GM21367 (cell line): ENCODE data around the gene MICALL2.

Source experiments
- ATAC-seq: cut with Tn5 transposase; IDR thresholded peaks from one replicate; pipeline ENCODE4 v1.9.1; 2021; ENCODE audit not compliant: unreplicated experiment

MICALL2 gene

GRCh38 chr7:1458683-1459511, at the start of gene MICALL2:
MICALL2 (minus strand) TSS chr7:1459470; CDS start chr7:1459326, 144 bp downstream.
- peak; percentile 9 for ATAC-seq

- no peak for ATAC-seq
These were observed 49.0 kb upstream of the MICALL2 start for GRCh38 chr7:1508277-1508758.

GRCh38 chr7:1505731-1506550, 46.7 kb upstream of the MICALL2 start:
- ATAC-seq = no peak

GRCh38 chr7:1503816-1504775, 44.8 kb upstream of the MICALL2 start, which contains the start of gene INTS1:
INTS1 (minus strand) TSS chr7:1504389; CDS start chr7:1503960, 429 bp downstream.
- ATAC-seq = peak; percentile 77

GRCh38 chr7:1503390-1503789, 44.1 kb upstream of the MICALL2 start:
- ATAC-seq = no peak

GRCh38 chr7:1502845-1503244, 43.6 kb upstream of the MICALL2 start:
- no peak for ATAC-seq

GRCh38 chr7:1501487-1502270, 42.4 kb upstream of the MICALL2 start:
- ATAC-seq = no peak

GRCh38 chr7:1500064-1500807, 41.0 kb upstream of the MICALL2 start:
- ATAC-seq = no peak

GRCh38 chr7:1499367-1500029, 40.2 kb upstream of the MICALL2 start:
- ATAC-seq = no peak

GRCh38 chr7:1498370-1499305, 39.4 kb upstream of the MICALL2 start:
- ATAC-seq = no peak

- no peak for ATAC-seq
These were observed 38.1 kb upstream of the MICALL2 start for GRCh38 chr7:1497293-1497927.

GRCh38 chr7:1496531-1497292, 37.4 kb upstream of the MICALL2 start:
- ATAC-seq = no peak

GRCh38 chr7:1495564-1496242, 36.4 kb upstream of the MICALL2 start:
- ATAC-seq = no peak

- ATAC-seq = no peak
These were observed 35.7 kb upstream of the MICALL2 start for GRCh38 chr7:1494866-1495563.

GRCh38 chr7:1494447-1494846, 35.2 kb upstream of the MICALL2 start:
- ATAC-seq = no peak
